Parathyroid adenoma (tissue), 2 donors: ENCODE results near the gene CBLB.

ENCODE experiments used
- H2AFZ ChIP-seq: fragments of 300-600 bp; sonication (generic); one replicate; pipeline ENCODE4 v1.7.0; 2017; ENCODE audit warnings: antibody characterized with exemption, mild to moderate bottlenecking
- H3K27ac ChIP-seq: fragments of 300-600 bp; sonication (generic); one replicate; pipeline ENCODE4 v1.7.0; 2017
- H3K27me3 ChIP-seq: fragments of 300-600 bp; sonication (generic); one replicate; pipeline ENCODE4 v1.7.0; 2017; ENCODE audit warnings: low read length; ENCODE audit not compliant: control insufficient read depth, insufficient read depth
- H3K36me3 ChIP-seq: fragments of 300-600 bp; sonication (generic); one replicate; pipeline ENCODE4 v1.7.0; 2017; ENCODE audit warnings: low read length; ENCODE audit not compliant: control insufficient read depth, insufficient read depth
- H3K4me1 ChIP-seq: fragments of 300-600 bp; sonication (generic); one replicate; pipeline ENCODE4 v1.7.0; 2017; ENCODE audit warnings: control low read depth
- H3K4me2 ChIP-seq: fragments of 300-600 bp; sonication (generic); one replicate; pipeline ENCODE4 v1.7.0; 2017; ENCODE audit warnings: low read length
- H3K4me3 ChIP-seq: fragments of 300-600 bp; sonication (generic); one replicate; pipeline ENCODE4 v1.7.0; 2017; ENCODE audit warnings: low read depth, low read length
- H3K79me2 ChIP-seq: fragments of 300-600 bp; sonication (generic); one replicate; pipeline ENCODE4 v1.7.0; 2017; ENCODE audit warnings: control low read depth
- H3K9ac ChIP-seq: fragments of 300-600 bp; sonication (generic); one replicate; pipeline ENCODE4 v1.7.0; 2017; ENCODE audit warnings: mild to moderate bottlenecking
- H3K9me3 ChIP-seq: fragments of 300-600 bp; sonication (generic); one replicate; pipeline ENCODE4 v1.7.0; 2017; ENCODE audit warnings: low read length; ENCODE audit not compliant: control insufficient read depth
- CTCF ChIP-seq: fragments of 300-600 bp; sonication (generic); IDR thresholded peaks from one replicate; pipeline ENCODE4 v1.7.0; 2017; ENCODE audit warnings: antibody characterized with exemption, mild to moderate bottlenecking
- donor health status: primary hyperparathyroidism.

Gene CBLB

GRCh38 chr3:105851582-105851981, 17.2 kb downstream of the CBLB start:
- Histone ChIP-seq H3K9me3 (no peaks in the 10 kb centered on the region), H2AFZ (no peak overlapping the region), H3K4me1 (peaks cover 4% of the 10 kb centered on the region), H3K36me3 (no peaks in the 10 kb centered on the region), H3K27me3 (no peaks in the 10 kb centered on the region), H3K9ac (no peak overlapping the region), H3K79me2 (peaks cover 3% of the 10 kb centered on the region), H3K4me2 (no peak overlapping the region), H3K27ac (no peak overlapping the region), H3K4me3 (no peak overlapping the region)
- TF ChIP-seq CTCF: no peak

- H3K79me2 ChIP-seq: peaks cover 3% of the 10 kb centered on the region
- H3K36me3 ChIP-seq: no peaks in the 10 kb centered on the region
Measured at GRCh38 chr3:105851176-105851575, 17.6 kb downstream of the CBLB start.

GRCh38 chr3:105850593-105850992, 18.2 kb downstream of the CBLB start:
- H3K36me3 ChIP-seq: no peaks in the 10 kb centered on the region
- H3K27me3 ChIP-seq: no peaks in the 10 kb centered on the region
- peaks cover 4% of the 10 kb centered on the region for H3K4me1 ChIP-seq
- no peak overlapping the region for H3K27ac ChIP-seq
- no peak overlapping the region for H3K4me3 ChIP-seq
- H3K9ac ChIP-seq: no peak overlapping the region
- no peak overlapping the region for H2AFZ ChIP-seq
- TF ChIP-seq CTCF: no peak
- H3K79me2 ChIP-seq: peaks cover 3% of the 10 kb centered on the region
- H3K4me2 ChIP-seq: no peak overlapping the region
- no peaks in the 10 kb centered on the region for H3K9me3 ChIP-seq

More at GRCh38 chr3:105851176-105851575, 17.6 kb downstream of the CBLB start:
- no peak overlapping the region for H3K9ac ChIP-seq
- no peak overlapping the region for H3K4me3 ChIP-seq
- H3K27me3 ChIP-seq: no peaks in the 10 kb centered on the region
- TF ChIP-seq CTCF: no peak
- H3K4me1 ChIP-seq: peaks cover 4% of the 10 kb centered on the region
- H3K9me3 ChIP-seq: no peaks in the 10 kb centered on the region
- H3K27ac ChIP-seq: no peak overlapping the region
- H2AFZ ChIP-seq: no peak overlapping the region
- H3K4me2 ChIP-seq: no peak overlapping the region

- H3K4me1 ChIP-seq: peaks cover 4% of the 10 kb centered on the region
- no peaks in the 10 kb centered on the region for H3K27me3 ChIP-seq
- no peak overlapping the region for H3K4me3 ChIP-seq
Measured at GRCh38 chr3:105848821-105849220, 20.0 kb downstream of the CBLB start.

More at GRCh38 chr3:105848821-105849220, 20.0 kb downstream of the CBLB start:
- Histone ChIP-seq H3K9ac (no peak overlapping the region), H3K27ac (no peak overlapping the region), H3K36me3 (no peaks in the 10 kb centered on the region), H2AFZ (no peak overlapping the region), H3K9me3 (no peaks in the 10 kb centered on the region), H3K4me2 (no peak overlapping the region), H3K79me2 (no peaks in the 10 kb centered on the region)
- TF ChIP-seq CTCF: no peak
